NCI-H345 (cell line): ENCODE results near the gene EEF1AKMT1.
"Not testable (repeated sequence)": the region's sequence is repeated elsewhere in the genome, so short reads cannot be mapped to it uniquely, and the experiment has no call there.

Source experiments
- DNase-seq: peaks from one replicate; lab custom pipeline; 2025; lab: John Stamatoyannopoulos, UW

Gene EEF1AKMT1

GRCh38 chr13:20696073-20696472, 77.7 kb downstream of the EEF1AKMT1 start:
- no peak for DNase-seq

DNA sequence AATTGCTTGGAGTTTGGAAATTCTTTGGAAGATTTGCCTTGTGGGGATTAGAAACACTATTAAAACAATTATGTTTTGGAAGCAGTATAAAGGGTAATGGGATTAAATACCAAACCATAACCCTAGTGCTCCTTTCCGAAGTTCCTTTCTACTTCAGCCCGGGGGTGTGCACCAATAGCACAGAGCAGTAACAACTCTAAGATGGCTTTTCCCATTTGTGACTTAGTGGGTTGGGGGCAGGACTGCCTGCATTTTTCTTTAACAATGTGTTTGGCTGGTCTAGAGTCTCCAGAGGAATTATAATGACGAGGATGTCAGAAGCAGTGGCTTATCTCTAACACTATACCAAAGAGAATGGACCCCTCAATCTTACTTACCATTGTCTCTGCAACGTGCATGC, 82.1 kb downstream of the EEF1AKMT1 start:
- DNase-seq, result no peak

- DNase-seq, result no peak
Measured at GRCh38 chr13:20689291-20689690, 84.5 kb downstream of the EEF1AKMT1 start.

DNA sequence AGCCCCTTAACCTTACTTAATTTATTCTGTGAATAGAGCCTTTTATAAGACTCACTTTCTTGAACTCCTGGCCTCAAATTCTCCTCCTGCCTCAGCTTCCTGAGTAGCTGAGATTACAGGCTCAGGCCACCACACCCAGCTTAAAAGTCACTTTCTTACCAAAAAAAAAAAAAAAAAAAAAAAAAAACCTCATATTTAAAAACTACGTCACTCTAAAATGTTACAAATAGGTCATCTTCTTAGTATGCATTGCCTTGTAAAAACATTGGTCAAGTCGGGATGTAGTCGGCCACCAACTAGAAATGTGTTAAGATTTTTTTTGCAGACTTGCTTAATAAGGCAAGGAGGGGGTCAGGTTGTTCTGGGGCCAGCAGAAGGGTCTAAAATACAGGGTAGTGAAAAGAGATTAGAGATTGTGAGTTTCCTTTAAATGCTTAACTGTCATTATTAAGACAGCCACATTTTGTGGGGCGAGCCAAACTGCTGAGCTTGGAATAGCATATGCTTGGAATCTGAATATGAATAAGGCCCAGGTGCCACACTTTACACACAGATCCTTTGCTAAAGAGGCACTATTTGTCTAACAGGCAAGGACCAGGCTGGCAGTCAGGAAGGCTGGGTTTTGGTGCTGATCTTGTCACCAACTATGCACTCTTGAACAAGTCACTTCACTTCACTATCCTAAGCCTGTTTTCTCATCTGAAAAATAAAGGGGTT, 86.7 kb downstream of the EEF1AKMT1 start:
- DNase-seq, result no peak

- DNase-seq, result no peak
Measured at GRCh38 chr13:20686167-20686566, 87.6 kb downstream of the EEF1AKMT1 start.

- DNase-seq, result no peak
Measured at GRCh38 chr13:20685092-20685491, 88.7 kb downstream of the EEF1AKMT1 start.

DNA sequence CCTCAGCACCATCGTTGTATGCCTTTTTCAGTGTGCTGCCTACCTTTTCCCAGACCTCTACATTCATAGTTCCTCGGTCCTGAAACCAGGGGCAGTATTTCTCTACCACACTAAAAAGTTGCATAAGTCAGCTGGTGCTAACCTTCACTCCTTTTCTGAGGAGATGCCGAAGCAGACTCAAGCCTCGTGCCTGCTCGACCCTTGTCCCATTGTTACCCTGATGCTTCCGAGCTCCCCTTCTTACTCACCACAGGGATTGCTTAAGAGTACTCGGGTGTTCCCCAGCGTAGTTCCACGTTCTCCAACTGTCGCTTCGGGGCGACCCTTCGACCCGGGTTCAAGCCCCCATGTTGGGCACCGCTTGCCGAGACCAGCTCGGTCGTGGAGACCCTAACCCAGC, 89.2 kb downstream of the EEF1AKMT1 start:
- no peak for DNase-seq

- DNase-seq, result no peak
Measured at GRCh38 chr13:20684041-20684440, 89.7 kb downstream of the EEF1AKMT1 start.

- DNase-seq, result no peak
Measured at GRCh38 chr13:20682061-20682460, 91.7 kb downstream of the EEF1AKMT1 start.

DNA sequence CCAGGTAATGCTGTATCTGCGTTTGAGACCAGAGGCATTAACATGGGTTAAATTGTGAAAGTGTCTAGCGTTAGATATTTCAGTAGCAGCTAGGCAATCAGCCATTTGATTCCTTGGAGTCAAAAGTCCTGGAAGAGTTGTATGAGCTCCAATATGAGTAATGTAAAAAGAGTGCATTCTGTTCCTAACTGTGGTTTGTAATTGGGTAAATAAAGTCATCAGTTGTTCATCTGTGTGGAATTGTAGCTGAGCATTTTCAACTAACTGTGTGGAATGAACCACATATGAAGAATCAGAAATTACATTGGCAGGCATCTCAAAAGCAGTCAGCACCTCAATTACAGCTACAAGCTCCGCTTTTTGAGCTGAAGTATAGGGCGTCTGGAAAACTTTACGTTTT, 92.3 kb downstream of the EEF1AKMT1 start:
- not testable (repeated sequence) for DNase-seq

- no peak for DNase-seq
Measured at GRCh38 chr13:20680416-20681080, 93.2 kb downstream of the EEF1AKMT1 start.

- no peak for DNase-seq
Measured at GRCh38 chr13:20679879-20680278, 93.9 kb downstream of the EEF1AKMT1 start.
